K562 (cell line): ENCODE measurements around the gene MYBPC3. TPM values are rescaled to one million over a fixed set of nuclear protein-coding genes. Genes with fewer than 3 reads are reported as not detected.
A peak's percentile ranks its signal among the peaks of the same experiment; 100 is the strongest.

Experiments used
- ARNT ChIP-seq, 2 experiments: fragments of 450-650 bp; IDR thresholded peaks; 2 replicates each; pipeline ENCODE4 v1.6.1; 2016; ENCODE audit warnings: mild to moderate bottlenecking in 1 of 2
- ETS2 ChIP-seq: IDR thresholded peaks from 2 replicates; pipeline ENCODE4 v1.6.1; 2016; ENCODE audit warnings: borderline replicate concordance, missing genetic modification characterization, mild to moderate bottlenecking, moderate library complexity, missing compliant biosample characterization; ENCODE audit not compliant: poor library complexity, severe bottlenecking
- FOXK1 ChIP-seq: sonication (generic); formaldehyde crosslinking; IDR thresholded peaks from 2 replicates; pipeline ENCODE4 v1.8.0; 2022; ENCODE audit warnings: missing genetic modification reagents, mild to moderate bottlenecking, borderline replicate concordance
- GABPA ChIP-seq: fragments of 200-800 bp; sonication (Bioruptor generic); conservative IDR thresholded peaks from 2 replicates; pipeline ENCODE4 v1.6.1; 2016; ENCODE audit warnings: low read depth, missing genetic modification characterization, missing compliant biosample characterization
- JUNB ChIP-seq: fragments of 450-650 bp; formaldehyde crosslinking; conservative IDR thresholded peaks from 2 replicates; pipeline ENCODE4 v1.4.0; 2020; ENCODE audit warnings: mild to moderate bottlenecking
- KAT7 ChIP-seq: sonication (generic); formaldehyde crosslinking; IDR thresholded peaks from 2 replicates; pipeline ENCODE4 v1.8.0; 2022; ENCODE audit warnings: missing genetic modification reagents, mild to moderate bottlenecking, borderline replicate concordance
- MED1 ChIP-seq: sonication (generic); formaldehyde crosslinking; IDR thresholded peaks from 2 replicates; pipeline ENCODE4 v1.8.1; 2023; ENCODE audit warnings: missing genetic modification reagents, borderline replicate concordance
- NCOA6 ChIP-seq: fragments of 450-650 bp; IDR thresholded peaks from 2 replicates; pipeline ENCODE4 v1.6.1; 2017; ENCODE audit warnings: mild to moderate bottlenecking
- PPARD ChIP-seq: fragments of 250-450 bp; sonication (Bioruptor Pico); IDR thresholded peaks from 2 replicates; pipeline ENCODE4 v1.8.0; 2022; ENCODE audit warnings: inconsistent platforms, mild to moderate bottlenecking, moderate library complexity
- SMARCE1 ChIP-seq: fragments of 450-650 bp; IDR thresholded peaks from 2 replicates; pipeline ENCODE4 v1.7.1; 2016; ENCODE audit warnings: mild to moderate bottlenecking
- TOE1 ChIP-seq, 2 experiments: fragments of 450-650 bp in 1 of 2; sonication (generic) in 1 of 2; formaldehyde crosslinking in 1 of 2; IDR thresholded peaks; 2 replicates each; pipeline versions ENCODE4 v1.7.1 to v1.8.0; 2016 to 2022; ENCODE audit warnings: borderline replicate concordance in 2 of 2, mild to moderate bottlenecking in 2 of 2, antibody characterized with exemption in 1 of 2, inconsistent platforms in 1 of 2, low read depth in 1 of 2, missing genetic modification reagents in 1 of 2, moderate library complexity in 1 of 2
- ZNF140 ChIP-seq: fragments of 250-450 bp; sonication (Bioruptor Pico); IDR thresholded peaks from 2 replicates; pipeline ENCODE4 v1.8.0; 2021; ENCODE audit warnings: moderate library complexity, mild to moderate bottlenecking, inconsistent platforms
- ZNF232 ChIP-seq: sonication (generic); formaldehyde crosslinking; IDR thresholded peaks from 2 replicates; pipeline ENCODE4 v1.8.0; 2022; ENCODE audit warnings: mild to moderate bottlenecking, missing genetic modification reagents
- ZNF282 ChIP-seq: sonication (generic); formaldehyde crosslinking; IDR thresholded peaks from 2 replicates; pipeline ENCODE4 v1.8.1; 2023; ENCODE audit warnings: missing genetic modification reagents
- ZNF507 ChIP-seq: conservative IDR thresholded peaks from 2 replicates; pipeline ENCODE4 v1.6.1; 2017; ENCODE audit warnings: missing genetic modification characterization, missing compliant biosample characterization
- polyA plus RNA-seq, 8 experiments: library from polyadenylated mRNA; depleted of rRNA in 4 of 8; stranded (reverse) in 5 of 8; unstranded in 3 of 8; fragments of >200 nt; fragmentation: Nextera tagmentation in 2 of 8; fragmentation: Illumina TruSeq in 1 of 8; extraction: Ambion mirVana in 2 of 8; extraction: Trizol in 1 of 8; gene quantifications; 2 replicates each; pipeline versions ENCODE4 v1.2.1 to v1.2.3, GENCODE V29; 2011 to 2014; ENCODE audit warnings: inconsistent platforms in 1 of 8, missing spikeins in 1 of 8
- total RNA-seq, 7 experiments: library from RNA; depleted of rRNA in 6 of 7; stranded (reverse); fragments of >200 nt in 6 of 7; fragmentation: Illumina TruSeq in 2 of 7; extraction: Trizol in 2 of 7; gene quantifications; 2 replicates each; pipeline versions ENCODE4 v1.2.1 to v1.2.3, GENCODE V29; 2011 to 2021; ENCODE audit warnings: low replicate concordance in 1 of 7
- TF ChIP-seq, protein P1 (sequence below): fragments of 450-650 bp; IDR thresholded peaks from 2 replicates; pipeline ENCODE4 v1.6.1; 2018; ENCODE audit warnings: mild to moderate bottlenecking, low read depth; ENCODE audit not compliant: partially characterized antibody
- TF ChIP-seq, protein P2 (sequence below), 2 experiments: fragments of 450-650 bp in 1 of 2; sonication (generic) in 1 of 2; formaldehyde crosslinking in 1 of 2; IDR thresholded peaks; 2 replicates each; pipeline versions ENCODE4 v1.7.1 to v1.9.0; 2016 to 2022; ENCODE audit warnings: inconsistent platforms in 1 of 2, mild to moderate bottlenecking in 1 of 2, missing genetic modification reagents in 1 of 2

Gene MYBPC3
- total and polyA plus RNA-seq, 9 of the 15 experiments (the other 6 are each of a cell fraction or from before 2014, with no cell fraction given) = 0.01 TPM; not detected in 8

DNA sequence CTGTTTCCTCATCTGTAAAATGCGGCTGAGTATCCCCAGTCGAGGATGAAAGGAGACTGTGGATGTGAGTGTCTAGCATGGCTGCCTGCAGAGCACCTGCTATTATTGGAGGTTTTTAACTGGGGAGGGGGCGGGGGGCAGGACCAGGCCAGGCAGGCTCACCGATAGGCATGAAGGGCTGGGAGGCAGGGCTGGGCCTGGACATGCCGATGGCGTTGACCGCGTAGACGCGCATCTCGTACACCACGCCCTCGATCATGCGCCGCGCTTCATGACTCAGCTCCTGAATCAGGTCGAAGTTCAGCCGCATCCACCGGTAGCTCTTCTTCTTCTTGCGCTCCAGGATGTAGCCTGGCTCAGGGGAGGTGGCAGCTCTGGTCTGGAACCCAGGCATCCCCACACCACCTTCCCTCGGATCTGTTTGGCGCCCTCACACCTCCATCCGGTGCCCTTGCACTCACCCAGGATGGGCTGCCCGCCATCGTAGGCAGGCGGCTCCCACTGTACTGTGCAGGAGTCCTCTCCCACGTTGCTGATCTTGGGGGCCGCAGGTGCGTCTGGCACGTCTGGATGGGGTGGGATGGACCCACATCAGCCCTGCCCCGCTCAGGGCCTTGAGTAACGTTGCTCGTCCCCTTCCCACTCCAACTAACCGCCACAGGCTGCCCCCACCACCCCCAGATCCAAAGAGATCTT lies 15.1 kb downstream of the MYBPC3 start (continued):
- TF ChIP-seq, protein P1, sequence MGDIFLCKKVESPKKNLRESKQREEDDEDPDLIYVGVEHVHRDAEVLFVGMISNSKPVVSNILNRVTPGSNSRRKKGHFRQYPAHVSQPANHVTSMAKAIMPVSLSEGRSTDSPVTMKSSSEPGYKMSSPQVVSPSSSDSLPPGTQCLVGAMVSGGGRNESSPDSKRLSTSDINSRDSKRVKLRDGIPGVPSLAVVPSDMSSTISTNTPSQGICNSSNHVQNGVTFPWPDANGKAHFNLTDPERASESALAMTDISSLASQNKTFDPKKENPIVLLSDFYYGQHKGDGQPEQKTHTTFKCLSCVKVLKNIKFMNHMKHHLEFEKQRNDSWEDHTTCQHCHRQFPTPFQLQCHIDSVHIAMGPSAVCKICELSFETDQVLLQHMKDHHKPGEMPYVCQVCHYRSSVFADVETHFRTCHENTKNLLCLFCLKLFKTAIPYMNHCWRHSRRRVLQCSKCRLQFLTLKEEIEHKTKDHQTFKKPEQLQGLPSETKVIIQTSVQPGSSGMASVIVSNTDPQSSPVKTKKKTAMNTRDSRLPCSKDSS = no peak
- TF ChIP-seq PPARD (CRISPR knock-in tag) (no peak), ARNT (IDR thresholded peaks at IDR 0.05) (no peak), JUNB (CRISPR knock-in tag) (no peak), GABPA (no peak), ZNF282 (CRISPR knock-in tag) (no peak), KAT7 (CRISPR knock-in tag) (no peak), ZNF140 (no peak), FOXK1 (CRISPR knock-in tag) (no peak), ETS2 (tag) (no peak), TOE1 (IDR thresholded peaks at IDR 0.05; ENCODE audit: borderline replicate concordance) (peak; percentile 72; the same call in 1 of the 2 replicates), TOE1 (CRISPR knock-in tag; IDR thresholded peaks at IDR 0.05; ENCODE audit: borderline replicate concordance, low read depth) (no peak), ZNF507 (tag) (no peak), SMARCE1 (no peak), ZNF232 (CRISPR knock-in tag) (no peak), MED1 (CRISPR knock-in tag) (no peak), NCOA6 (no peak)
- TF ChIP-seq, protein P2, sequence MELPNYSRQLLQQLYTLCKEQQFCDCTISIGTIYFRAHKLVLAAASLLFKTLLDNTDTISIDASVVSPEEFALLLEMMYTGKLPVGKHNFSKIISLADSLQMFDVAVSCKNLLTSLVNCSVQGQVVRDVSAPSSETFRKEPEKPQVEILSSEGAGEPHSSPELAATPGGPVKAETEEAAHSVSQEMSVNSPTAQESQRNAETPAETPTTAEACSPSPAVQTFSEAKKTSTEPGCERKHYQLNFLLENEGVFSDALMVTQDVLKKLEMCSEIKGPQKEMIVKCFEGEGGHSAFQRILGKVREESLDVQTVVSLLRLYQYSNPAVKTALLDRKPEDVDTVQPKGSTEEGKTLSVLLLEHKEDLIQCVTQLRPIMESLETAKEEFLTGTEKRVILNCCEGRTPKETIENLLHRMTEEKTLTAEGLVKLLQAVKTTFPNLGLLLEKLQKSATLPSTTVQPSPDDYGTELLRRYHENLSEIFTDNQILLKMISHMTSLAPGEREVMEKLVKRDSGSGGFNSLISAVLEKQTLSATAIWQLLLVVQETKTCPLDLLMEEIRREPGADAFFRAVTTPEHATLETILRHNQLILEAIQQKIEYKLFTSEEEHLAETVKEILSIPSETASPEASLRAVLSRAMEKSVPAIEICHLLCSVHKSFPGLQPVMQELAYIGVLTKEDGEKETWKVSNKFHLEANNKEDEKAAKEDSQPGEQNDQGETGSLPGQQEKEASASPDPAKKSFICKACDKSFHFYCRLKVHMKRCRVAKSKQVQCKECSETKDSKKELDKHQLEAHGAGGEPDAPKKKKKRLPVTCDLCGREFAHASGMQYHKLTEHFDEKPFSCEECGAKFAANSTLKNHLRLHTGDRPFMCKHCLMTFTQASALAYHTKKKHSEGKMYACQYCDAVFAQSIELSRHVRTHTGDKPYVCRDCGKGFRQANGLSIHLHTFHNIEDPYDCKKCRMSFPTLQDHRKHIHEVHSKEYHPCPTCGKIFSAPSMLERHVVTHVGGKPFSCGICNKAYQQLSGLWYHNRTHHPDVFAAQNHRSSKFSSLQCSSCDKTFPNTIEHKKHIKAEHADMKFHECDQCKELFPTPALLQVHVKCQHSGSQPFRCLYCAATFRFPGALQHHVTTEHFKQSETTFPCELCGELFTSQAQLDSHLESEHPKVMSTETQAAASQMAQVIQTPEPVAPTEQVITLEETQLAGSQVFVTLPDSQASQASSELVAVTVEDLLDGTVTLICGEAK (IDR thresholded peaks at IDR 0.05) = no peak
- TF ChIP-seq, protein P2 (CRISPR knock-in tag; IDR thresholded peaks at IDR 0.05) = no peak
